WTC11 (cell line): ENCODE results near the gene CAD.
"Not testable (repeated sequence)": the region's sequence is repeated elsewhere in the genome, so short reads cannot be mapped to it uniquely, and the experiment has no call there.

ENCODE experiments used
- ARID4B ChIP-seq: sonication (generic); formaldehyde crosslinking; IDR thresholded peaks from 2 replicates; pipeline ENCODE4 v1.8.0; 2023; ENCODE audit warnings: missing genetic modification reagents, mild to moderate bottlenecking, borderline replicate concordance
- ATF3 ChIP-seq: sonication (generic); formaldehyde crosslinking; conservative IDR thresholded peaks from 2 replicates; pipeline ENCODE4 v1.8.1; 2022; ENCODE audit warnings: mild to moderate bottlenecking, missing genetic modification reagents
- CTCF ChIP-seq: fragments of 200-600 bp; IDR thresholded peaks from 2 replicates; pipeline ENCODE4 v1.8.0; 2022; ENCODE audit warnings: antibody characterized with exemption
- ESRRA ChIP-seq: sonication (generic); formaldehyde crosslinking; IDR thresholded peaks from 2 replicates; pipeline ENCODE4 v1.8.1; 2022; ENCODE audit warnings: mild to moderate bottlenecking, missing genetic modification reagents, borderline replicate concordance
- HMGA2 ChIP-seq: fragments of 250-450 bp; sonication (Bioruptor Pico); IDR thresholded peaks from 2 replicates; pipeline ENCODE4 v1.4.0; 2021; ENCODE audit warnings: mild to moderate bottlenecking, moderate library complexity
- IRF2 ChIP-seq: sonication (generic); formaldehyde crosslinking; IDR thresholded peaks from 2 replicates; pipeline ENCODE4 v1.8.0; 2022; ENCODE audit warnings: low read depth, missing genetic modification reagents, borderline replicate concordance
- MAX ChIP-seq: sonication (generic); formaldehyde crosslinking; IDR thresholded peaks from 2 replicates; pipeline ENCODE4 v1.8.0; 2022; ENCODE audit warnings: mild to moderate bottlenecking, missing genetic modification reagents
- NR3C1 ChIP-seq: sonication (generic); formaldehyde crosslinking; conservative IDR thresholded peaks from 2 replicates; pipeline ENCODE4 v1.8.1; 2023; ENCODE audit warnings: low read depth, mild to moderate bottlenecking, missing genetic modification reagents
- PREB ChIP-seq: sonication (generic); formaldehyde crosslinking; IDR thresholded peaks from 2 replicates; pipeline ENCODE4 v1.8.1; 2022; ENCODE audit warnings: mild to moderate bottlenecking, missing genetic modification reagents, moderate library complexity, borderline replicate concordance
- SP1 ChIP-seq: sonication (generic); formaldehyde crosslinking; conservative IDR thresholded peaks from 2 replicates; pipeline ENCODE4 v1.8.1; 2022; ENCODE audit warnings: missing genetic modification reagents
- ZBTB43 ChIP-seq: sonication (generic); formaldehyde crosslinking; IDR thresholded peaks from 2 replicates; pipeline ENCODE4 v1.8.1; 2023; ENCODE audit warnings: mild to moderate bottlenecking, missing genetic modification reagents

GRCh38 chr2:27268296-27268695 lies 51.1 kb downstream of the CAD start:
- not testable (repeated sequence) for TF ChIP-seq MAX; ZBTB43 (CRISPR knock-in tag); ATF3 (CRISPR knock-in tag); CTCF; ESRRA (CRISPR knock-in tag); NR3C1; PREB (CRISPR knock-in tag); IRF2; HMGA2 (CRISPR knock-in tag); SP1; ARID4B (CRISPR knock-in tag)
